SKM-1 (cell line): ENCODE results near the gene ADISSP.

Experiments
- DNase-seq: peaks from one replicate; lab custom pipeline; 2025; ENCODE audit not compliant: unreplicated experiment; lab: John Stamatoyannopoulos, UW

The ADISSP gene

GRCh38 chr20:3755814-3756480 lies 11.6 kb downstream of the ADISSP start:
- DNase-seq: no peak

DNA sequence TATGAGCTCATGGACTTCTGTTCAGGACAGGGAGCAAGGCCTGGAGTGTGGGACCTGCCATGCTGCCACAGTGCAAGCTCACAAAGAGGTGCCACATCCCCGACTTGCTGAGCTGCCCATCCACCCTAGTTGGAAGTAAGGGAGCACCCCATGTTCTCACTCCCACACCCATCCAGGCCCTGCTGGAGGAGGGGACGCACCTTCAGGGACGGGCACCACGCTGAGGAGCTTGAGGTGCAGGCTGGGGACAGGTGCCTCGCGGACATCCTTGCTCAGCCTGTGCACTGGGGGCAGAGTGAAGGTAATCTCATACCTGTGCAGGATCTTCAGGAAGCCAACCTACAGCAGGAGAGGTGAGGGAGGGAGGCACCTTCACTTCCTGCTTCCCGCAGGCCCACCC lies 12.3 kb downstream of the ADISSP start:
- no peak for DNase-seq

DNA sequence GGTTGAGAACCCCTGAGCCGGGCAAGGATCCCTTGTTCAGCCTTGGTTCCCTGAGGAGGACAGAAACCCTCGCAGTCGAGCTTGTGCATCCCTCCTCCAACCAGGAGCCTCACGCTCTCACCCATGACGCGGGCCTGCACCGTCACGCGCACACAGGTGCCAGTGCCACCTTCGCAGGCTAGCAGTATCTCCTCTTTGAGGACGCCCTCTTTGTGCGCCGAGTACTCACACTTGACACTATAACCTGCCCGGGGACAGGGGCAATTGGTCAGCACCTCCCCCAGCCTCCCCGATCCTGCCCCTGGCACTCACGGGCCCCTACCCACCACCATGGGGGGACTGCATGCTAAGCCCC lies 13.3 kb downstream of the ADISSP start:
- no peak for DNase-seq

GRCh38 chr20:3753501-3754275 lies 13.9 kb downstream of the ADISSP start:
- DNase-seq: no peak

DNA sequence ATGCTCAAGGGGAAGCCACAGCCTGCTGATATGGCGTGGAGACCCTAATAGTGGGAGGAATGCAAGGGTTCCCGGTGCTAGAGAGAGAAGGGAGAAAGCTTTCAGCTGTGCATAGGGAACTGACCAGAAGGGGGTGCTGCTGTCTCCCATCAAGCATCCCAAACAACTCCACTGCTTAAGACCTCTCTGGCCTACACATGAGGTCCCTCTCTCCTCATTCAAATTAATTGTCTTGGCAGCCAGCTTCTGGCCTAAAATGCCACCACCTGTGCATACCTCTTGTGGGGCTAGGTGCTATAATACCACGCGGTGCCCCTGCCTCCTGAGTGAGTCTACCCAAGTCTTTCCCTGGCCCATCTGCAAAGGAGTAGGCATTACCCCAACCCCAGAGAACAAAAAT lies 14.5 kb downstream of the ADISSP start:
- peak; percentile 27 for DNase-seq

- no peak for DNase-seq
These were observed 15.2 kb downstream of the ADISSP start for GRCh38 chr20:3752386-3752759.

GRCh38 chr20:3751675-3752385 lies 15.7 kb downstream of the ADISSP start:
- no peak for DNase-seq

DNA sequence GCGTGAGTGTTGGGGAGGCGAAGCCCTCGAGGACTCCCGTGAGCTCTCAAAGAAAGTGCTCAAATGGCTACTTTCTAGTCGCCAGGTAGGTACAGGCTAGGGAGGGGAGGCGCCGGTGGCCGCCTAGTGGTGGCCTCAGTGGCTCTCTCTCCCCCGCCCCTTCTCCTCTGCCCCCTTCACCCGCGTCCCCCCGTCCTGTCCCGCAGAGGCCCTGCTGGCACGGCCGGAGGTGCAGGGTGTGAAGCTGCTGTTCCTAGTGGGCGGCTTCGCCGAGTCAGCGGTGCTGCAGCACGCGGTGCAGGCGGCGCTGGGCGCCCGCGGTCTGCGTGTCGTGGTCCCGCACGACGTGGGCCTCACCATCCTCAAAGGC lies 16.3 kb downstream of the ADISSP start:
- no peak for DNase-seq

DNA sequence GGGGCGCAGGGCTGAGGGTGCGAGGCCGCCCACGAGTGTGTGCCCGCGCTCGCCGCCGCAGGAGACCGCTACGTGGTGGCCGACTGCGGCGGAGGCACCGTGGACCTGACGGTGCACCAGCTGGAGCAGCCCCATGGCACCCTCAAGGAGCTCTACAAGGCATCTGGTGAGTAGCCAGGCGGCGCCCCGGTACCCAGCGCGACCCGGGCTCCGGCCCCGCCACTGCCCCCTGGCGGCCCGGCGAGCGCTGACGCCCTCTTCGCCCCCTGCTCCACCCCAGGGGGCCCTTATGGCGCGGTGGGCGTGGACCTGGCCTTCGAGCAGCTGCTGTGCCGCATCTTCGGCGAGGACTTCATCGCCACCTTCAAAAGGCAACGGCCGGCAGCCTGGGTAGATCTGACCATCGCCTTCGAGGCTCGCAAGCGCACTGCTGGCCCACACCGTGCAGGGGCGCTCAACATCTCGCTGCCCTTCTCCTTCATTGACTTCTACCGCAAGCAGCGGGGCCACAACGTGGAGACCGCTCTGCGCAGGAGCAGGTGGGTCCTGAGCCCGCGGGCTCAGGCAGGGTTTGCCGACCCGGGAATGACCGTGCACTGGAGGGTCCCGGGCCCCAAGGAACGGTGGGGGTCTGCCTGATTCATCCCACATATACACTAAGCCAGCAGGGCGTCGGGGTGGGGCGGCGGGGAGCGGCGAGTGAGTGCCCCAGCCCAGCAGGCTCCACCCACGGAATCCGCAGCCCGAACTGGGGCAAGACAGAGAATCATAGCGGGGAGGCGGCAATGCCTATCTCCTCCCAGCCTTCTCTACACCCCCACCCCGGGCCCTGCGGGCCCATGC lies 17.6 kb downstream of the ADISSP start:
- DNase-seq: no peak

DNA sequence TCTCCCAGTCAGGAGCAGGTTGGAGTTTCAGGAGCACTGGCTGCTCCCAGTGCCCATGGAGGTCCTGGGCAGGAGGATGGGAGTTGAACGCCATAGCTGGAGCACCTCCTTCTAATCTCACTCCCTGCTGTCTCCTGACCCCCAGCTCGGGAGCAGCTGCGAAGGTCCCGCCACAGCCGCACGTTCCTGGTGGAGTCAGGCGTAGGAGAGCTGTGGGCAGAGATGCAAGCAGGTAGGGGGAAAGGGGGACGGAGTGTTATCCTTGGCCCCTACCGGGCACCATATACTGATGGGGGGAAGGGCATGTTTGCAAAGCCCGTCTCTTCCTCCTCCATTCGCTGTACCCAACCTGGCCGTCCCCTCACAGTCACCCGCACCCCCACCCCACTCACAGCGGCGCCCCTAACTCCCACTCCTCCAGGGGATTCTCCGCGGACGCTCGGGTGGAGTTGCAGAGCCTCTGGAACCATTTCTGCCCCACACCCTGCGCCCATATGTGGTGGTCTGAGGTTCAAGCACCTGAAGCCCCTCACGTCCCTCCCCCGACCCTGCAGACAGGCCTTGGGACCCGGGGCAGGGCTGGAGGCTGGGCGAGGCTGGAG lies 18.4 kb downstream of the ADISSP start:
- DNase-seq: no peak

DNA sequence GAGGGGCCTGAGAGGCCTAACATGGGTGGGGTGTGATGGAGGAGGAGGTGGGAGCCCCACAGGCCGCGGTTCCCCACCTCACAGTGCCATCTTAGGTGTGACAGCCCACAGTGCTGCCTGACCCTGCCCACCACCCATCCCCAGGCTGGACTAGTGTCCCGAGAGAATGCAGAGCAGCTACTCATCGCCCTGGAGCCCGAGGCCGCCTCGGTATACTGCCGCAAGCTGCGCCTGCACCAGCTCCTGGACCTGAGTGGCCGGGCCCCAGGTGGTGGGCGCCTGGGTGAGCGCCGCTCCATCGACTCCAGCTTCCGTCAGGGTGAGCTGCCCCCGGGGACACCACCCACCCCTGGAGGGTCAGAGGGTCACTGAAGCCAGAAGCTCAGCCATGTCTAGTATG lies 19.5 kb downstream of the ADISSP start:
- no peak for DNase-seq

- no peak for DNase-seq
These were observed 20.1 kb downstream of the ADISSP start for GRCh38 chr20:3747471-3747870.

DNA sequence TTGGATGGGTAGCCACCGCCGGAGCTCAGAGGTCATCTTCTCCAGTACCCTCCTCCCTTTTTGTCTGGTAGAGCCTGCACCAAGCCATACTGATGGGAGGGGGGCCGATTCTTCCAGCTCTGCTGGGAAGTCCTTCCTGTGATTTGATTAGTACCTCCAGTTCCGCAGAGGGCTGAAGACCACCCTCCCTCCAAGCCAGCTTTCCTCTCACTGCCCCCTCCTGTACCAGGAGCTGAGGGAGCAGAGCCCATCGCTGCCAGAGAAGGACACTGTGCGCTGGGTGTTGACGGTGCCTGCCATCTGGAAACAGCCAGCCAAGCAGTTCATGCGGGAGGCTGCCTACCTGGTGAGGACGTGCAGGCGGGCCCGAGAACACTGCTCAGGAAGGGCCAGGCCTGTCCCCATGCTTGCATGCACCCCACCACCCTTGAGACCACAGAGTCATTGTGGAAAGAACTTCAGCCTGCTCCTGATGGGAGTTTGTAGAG lies 21.8 kb downstream of the ADISSP start:
- no peak for DNase-seq

DNA sequence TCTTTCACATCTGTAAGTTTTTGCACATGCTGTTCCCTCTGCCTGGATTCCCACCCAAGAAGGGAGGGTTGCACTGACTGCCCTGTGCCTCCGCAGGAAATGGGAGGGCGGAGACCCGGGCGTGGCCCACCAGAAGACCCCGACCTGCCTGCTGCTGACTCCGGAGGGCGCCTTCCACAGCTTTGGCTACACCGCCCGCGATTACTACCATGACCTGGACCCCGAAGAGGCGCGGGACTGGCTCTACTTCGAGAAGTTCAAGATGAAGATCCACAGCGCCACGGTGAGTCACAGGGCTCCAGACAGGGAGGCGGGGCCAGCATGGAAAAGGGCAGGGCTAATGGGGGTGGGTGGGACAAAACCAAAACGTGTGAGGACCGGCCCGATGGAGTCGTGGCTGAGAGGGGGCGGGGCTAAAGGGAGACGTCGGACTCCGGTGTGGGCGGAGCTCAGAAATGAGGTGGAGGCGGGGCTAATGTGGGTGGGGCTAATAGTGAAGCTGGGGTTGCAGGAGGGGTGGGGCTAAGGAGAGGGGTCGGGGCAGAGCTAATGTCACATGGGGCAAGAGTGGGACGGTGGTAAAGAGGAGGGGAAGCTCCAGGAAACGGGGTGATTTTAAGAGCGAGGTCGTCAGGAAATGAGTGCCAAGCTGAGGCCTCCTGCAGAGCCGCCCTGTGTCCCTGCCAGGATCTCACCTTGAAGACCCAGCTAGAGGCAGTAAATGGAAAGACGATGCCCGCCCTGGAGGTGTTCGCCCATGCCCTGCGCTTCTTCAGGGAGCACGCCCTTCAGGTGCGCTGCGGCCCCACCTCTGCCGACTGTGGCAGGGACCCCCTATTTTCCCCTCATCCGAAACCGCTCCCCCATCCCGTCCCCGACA lies 22.5 kb downstream of the ADISSP start:
- DNase-seq: no peak

DNA sequence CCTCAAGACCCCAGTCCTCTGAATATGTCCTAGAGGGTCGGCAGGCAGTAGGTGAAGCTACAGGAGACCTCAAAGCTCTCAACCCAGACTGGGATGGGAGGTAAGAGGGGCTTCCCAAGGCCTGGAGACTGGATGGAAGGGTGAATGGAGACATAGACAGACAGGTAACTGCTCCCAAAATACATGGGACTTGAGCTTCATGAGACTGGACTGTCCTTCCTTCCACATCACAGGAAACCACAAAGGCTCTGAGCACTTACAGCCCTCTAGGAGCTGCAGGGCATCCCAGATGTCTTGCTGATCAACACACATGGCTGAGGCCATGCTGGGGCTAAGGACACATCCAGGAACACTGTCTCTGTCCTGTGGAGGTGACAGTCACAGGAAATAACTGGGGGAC lies 23.5 kb downstream of the ADISSP start:
- no peak for DNase-seq

- DNase-seq: no peak
These were observed 24.3 kb downstream of the ADISSP start for GRCh38 chr20:3743251-3743650.

DNA sequence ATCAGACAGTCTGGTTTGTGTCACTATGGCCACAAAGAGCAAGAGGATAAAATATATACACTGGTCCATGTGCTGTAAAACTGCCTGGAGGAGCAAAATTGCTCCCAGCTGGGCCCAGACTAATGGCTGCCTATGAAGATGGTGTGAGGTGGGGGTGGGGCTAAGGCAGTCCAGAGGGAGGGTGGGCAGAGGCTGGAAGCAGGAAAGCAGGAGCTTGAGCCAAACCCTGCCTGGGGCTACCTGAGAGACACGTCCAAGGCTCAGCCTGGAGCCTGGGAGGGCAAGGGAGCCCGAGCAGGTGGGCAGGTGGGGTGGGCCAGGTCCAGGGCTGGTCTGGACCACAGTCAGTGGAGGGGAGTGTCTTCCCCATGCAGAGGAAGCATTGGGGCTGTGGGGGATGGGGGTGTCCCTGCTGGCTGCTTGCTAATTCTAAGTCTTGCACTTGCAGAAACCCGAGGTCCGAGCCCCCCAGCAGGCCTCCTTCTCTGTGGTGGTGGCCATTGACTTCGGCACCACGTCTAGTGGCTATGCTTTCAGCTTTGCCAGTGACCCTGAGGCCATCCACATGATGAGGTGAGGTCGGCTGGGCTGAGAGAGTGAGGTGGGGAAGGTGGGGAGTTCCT lies 25.6 kb downstream of the ADISSP start:
- DNase-seq: no peak

- no peak for DNase-seq
These were observed 26.8 kb downstream of the ADISSP start for GRCh38 chr20:3740615-3741301.

- no peak for DNase-seq
These were observed 27.6 kb downstream of the ADISSP start for GRCh38 chr20:3739926-3740451.
